GM21390 (cell line): Measurements from ENCODE around the gene PTBP3.
"Not testable (repeated sequence)": the region's sequence is repeated elsewhere in the genome, so short reads cannot be mapped to it uniquely, and the experiment has no call there.

Experiments used
- ATAC-seq: cut with Tn5 transposase; IDR thresholded peaks from one replicate; pipeline ENCODE4 v1.9.1; 2021; ENCODE audit not compliant: unreplicated experiment

Gene PTBP3

DNA sequence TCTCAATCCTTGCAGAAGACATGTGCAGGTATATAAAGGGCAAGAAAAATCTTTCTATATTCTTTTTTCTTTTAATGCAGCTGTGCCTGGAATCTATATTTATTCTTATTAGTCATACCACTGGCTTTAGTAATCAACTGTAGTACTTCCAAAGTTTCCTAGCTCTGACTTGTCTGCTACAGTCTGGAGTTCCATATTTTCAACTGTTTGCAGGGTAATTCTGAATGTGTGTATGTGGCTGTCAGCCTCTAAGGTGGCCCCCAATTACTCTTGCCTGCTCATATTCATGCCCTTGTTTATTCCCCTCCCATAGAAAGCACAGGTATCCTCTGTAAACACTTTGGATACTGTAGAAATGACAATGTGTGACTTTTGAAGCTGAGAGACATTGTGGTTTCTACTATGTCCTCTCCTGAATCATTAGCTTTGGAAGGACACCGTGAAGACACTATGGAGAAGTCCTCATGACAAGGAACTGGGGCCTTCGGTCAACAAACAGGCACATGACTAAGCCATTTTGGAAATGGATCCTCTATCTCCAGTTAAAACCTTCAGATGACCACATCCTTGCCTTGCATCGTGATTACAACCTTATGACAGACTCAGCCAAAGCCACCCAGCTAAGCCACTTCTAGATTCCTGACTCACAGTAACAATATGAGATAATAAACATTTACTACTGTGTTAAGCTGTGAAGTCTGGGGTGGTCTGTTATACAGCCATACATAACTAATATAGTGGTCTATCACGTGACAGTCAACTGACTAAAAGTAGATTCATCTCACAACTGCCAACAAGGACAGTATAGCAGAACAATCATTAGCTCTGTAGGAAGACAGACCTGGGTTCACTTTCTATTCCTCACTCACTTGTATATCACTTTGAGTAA lies 108.8 kb downstream of the PTBP3 start:
- peak; percentile 79 for ATAC-seq

DNA sequence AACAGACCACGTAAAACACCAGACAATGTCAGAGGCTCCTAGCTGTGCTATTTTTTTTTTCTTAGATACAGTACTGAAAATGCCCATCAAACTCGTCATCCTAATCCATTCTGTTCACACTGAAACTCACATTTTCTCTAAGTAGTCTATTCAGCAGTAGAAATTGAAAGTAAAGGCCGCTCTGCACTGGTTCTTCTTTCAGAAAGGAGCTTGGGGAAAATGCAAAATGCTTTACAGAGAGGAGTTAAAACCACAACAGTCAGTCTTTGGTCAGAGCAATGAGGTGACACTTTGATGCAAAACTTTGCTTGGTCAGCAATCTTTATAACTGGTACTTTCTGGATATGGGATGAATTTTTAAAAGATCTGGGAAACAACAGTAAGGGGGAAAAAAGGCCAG lies 114.5 kb downstream of the PTBP3 start:
- peak; percentile 95 for ATAC-seq

DNA sequence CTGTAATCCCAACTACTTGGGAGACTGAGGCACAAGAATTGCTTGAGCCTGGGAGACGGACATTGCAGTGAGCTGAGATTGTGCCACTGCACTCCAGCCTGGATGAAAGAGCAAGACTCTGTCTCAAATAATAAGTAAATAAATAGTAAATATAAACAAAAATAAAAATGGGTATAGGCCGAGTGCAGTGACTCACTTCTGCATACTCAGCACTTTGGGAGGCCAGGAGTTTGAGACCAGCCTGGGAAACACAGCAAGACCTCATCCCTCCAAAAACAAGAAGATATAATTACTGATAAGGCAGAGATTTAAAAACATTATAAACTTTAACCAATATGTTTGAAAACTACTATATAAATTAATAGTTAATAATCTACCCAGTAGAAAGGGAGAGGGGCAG lies 120.5 kb downstream of the PTBP3 start:
- ATAC-seq = no peak

DNA sequence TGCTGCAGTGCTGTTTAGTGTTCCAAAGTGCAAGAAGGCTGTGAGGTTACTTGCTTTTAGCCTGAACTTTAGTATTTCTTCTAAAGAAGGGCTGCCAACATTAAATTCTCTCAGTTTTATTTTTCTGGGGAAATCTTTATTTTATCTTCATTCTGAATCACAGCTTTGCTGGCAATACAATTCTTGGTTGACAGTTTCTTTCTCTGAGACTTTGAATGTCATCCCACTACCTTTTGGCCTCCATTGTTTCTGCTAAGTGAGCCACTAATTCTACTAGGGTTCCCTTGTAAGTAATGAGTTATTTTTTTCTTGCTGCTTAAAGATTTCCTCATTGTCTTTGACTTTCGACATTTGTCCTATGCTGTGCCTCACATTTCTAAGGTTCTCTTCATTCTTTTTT lies 126.0 kb downstream of the PTBP3 start:
- ATAC-seq = no peak

DNA sequence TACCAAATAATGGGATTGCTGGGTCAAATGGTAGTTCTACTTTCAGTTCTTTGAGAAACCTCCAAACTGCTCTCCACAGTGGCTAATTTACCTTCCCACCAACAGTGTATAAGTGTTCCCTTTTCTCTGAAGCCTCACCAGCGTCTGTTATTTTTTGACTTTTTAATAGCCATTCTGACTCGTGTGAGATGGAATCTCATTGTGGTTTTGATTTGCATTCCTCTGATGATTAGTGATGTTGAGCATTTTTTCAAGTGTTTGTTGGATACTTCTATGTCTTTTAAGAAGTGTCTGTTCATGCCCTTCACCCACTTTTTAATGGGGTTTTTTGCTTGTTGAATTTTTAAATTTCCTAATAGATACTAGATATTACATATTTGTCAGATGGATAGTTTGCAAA lies 129.9 kb downstream of the PTBP3 start:
- ATAC-seq = no peak

DNA sequence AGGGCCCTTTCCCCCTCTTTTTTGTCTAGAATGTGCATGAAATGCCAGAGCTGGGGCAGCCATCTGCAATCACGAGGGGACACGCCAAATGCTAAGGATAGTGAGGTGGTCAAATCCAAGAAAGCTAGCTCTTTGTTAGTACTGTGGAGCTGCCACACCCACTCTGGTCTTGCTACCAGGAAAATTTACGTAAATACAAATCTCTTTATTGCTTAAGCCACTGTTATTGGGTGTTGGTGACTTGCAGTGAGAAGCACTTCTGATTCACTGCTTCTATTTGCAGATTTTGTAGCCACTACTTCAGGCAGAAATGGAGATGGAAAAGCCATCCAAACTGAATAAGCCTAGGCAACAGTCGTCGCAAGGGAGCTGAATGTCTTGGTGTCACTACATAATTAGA lies 132.7 kb downstream of the PTBP3 start:
- no peak for ATAC-seq

DNA sequence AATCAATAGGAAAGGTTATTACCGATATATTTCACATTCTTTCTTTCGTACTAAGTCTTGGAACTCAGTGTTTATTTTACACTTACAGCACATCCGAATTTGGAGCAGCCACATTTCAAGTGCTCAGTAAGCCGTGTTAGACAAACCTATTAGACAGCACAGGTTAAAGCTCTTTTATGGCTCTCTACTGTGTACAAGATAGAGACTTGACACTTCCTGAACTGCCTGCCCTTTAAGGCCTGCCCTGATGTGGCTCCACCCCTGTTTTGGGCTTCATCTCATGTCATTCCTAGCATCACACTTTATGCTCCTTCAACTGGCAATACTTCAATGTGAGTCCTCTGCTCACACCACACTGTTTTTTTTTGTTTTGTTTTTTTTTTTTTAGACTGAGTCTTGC lies 134.8 kb downstream of the PTBP3 start:
- no peak for ATAC-seq

DNA sequence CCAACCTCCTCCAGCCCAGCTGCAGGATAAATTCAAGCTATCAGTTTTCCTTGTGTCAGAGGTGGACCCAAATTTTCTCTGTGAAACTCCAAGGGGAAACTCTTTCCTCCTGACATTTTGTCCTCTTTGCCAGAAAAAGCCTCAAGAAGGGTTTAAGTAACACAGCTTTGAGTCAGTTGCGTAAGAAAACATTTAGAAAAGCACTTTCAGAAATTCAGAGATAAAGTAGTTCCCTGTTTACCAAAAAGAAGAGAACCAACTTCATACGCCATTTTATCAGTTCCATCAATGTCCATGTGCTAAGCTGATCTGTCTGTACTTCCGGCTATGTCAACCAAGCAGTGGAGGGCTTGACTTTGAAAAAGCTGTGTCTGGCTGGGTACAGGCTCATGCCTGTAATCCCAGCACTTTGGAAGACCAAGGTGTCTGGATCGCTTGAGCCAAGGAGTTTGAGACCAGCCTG lies 138.4 kb downstream of the PTBP3 start:
- no peak for ATAC-seq

DNA sequence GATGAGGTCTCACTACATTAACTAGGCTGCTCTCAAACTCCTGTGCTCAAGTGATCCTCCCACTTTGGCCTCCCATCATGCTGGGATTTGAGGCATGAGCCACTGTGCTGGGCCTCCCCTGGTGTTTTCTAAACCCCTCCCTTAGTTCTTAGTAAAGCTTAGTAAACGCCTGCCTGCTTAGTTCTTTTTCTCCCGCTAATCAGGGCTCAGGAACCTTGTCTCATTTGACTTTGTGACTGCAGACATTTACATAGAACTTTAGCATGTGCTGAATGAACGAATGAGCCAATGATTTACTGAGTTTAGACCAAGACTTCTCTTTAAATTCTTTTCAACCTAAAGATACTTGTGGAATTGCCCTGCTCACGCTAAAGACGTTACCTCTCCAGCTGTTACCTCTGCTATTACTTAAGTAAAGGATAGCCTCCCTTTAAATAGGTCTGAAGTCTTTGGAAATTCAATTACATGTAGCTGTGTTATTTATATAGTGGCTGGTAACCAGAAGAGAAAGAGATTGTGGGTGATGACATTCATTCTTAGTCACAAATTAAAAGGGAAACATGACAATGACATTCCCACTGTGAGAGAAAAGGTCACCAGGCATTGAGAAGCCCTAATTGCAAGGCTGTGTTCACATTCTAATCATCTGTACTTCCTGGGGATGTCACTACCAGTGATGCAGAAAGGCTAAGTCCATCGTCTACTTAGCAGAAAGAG lies 139.7 kb downstream of the PTBP3 start:
- ATAC-seq = no peak

DNA sequence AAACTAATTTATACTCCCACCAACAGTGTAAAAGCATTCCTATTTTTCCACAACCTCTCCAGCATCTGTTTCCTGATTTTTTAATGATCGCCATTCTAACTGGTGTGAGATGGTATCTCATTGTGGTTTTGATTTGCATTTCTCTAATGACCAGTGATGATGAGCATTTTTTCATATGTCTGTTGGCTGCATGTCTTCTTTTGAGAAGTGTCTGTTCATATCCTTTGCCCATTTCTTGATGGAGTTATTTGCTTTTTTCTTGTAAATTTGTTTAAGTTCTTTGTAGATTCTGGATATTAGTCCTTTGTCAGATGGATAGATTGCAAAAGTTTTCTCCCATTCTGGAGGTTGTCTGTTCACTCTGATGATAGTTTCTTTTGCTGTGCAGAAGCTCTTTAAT lies 143.1 kb downstream of the PTBP3 start:
- ATAC-seq = not testable (repeated sequence)

DNA sequence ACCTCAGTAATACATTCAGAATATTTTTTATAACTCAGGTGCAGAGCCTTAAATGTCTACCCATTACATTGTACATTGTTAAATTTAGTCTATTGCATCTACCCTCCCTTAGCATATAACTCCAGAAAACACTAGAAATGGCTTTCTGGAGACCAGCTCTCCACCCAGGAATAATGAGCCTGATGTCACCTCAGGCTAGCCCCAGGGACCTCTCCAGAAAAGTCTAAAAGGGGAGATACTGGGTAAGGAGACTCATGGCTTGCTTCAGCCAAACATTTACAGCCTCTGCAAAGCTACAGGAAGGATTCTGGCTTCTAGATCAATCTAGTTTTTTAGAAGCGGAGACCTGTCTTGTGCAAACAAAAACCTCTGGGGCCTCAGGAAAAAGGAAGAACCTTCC lies 144.5 kb downstream of the PTBP3 start:
- ATAC-seq = no peak

DNA sequence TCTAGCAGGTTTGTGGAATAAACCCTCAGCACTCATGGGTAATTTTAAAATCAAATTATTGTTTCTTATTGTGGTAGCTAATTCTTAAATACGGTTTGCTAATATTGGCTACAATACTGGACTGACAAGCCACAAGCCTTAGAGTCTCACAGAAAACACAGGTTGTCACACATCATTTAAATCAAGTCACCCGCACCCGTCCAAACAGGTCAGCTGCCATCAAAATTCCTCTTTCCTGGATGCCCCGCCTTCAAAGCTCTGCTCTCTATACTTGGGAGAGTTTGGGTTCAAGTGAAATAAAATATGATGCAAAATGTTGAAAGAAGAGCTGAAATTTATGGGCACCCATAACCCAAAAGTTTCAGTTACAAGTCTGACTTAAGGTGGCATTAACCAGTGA lies 146.0 kb downstream of the PTBP3 start:
- ATAC-seq = no peak

DNA sequence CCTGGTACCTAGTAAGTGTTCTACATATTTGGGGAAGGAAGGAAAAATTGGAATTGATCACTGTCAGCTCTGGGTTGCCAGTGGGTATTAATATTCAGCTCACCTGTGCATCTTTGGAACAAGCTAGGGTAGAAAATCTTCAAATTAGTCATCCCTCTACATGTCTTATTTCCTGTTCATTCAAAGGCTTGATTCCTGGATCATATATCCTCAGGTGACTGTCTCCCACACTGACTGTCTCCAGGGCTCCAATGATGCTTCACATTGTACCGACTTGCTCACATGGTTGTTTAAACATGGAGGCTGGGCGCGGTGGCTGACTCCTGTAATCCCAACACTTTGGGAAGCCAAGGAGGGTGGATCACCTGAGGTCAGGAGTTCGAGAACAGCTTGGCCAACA lies 146.7 kb downstream of the PTBP3 start:
- no peak for ATAC-seq

DNA sequence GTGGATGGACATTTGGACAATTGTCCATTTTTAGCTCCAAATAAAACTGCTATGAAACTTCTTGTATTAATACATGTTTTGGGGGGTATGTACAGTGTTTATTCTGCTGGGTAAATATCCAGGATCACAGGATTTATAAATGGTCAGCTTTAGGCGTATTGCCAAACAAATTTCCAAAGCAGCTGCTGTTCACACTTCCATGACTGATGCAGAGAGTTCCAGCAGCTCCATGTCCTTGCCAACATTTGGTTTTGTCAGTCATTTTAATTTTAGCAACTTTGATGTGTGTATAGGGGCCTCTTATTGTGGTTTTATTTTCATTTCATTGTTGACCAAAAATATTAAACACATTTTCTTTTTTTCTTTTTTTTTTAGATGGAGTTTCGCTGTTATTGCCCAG lies 148.5 kb downstream of the PTBP3 start:
- no peak for ATAC-seq

DNA sequence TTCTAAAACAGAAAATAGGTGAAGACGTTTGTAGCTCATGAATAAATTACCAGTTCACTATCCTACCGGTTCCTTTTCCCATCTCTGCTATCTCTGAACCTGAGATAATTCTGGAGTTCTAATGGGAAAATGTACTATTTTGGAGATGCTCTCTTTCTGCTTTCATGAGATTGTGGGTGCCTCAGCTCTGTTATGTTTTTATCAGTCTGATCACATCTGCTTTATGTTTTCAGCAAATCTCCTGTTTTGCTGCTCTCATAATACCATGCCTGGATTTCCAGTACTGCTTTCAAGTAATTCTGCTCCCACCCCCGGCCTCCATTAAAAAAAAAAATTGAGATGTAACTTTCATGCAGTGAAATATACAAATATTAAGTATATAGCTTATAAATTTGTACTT lies 149.2 kb downstream of the PTBP3 start:
- no peak for ATAC-seq

DNA sequence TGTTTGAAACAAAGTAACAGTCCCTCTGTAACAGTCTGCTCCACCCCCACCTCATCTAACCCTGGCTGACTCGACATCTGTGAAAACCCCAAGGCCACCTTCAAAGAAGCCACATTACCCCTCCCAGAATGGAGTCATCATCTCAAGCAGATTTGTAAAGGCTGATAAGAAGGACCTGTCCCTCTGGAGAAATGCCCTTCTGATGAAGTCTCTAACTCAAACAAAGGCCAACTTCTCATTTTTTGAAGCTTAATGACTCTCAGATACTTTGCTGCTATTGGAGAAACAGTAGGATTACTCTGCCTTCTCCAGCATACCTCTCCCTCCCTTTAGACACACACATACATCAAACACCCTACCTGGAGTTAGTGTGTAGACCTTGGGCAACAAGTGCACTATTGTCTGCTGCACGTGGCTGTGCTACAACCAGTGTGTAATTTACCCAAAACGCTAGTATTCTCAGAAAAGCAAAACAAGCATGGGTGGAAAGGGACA lies 153.0 kb downstream of the PTBP3 start:
- no peak for ATAC-seq

DNA sequence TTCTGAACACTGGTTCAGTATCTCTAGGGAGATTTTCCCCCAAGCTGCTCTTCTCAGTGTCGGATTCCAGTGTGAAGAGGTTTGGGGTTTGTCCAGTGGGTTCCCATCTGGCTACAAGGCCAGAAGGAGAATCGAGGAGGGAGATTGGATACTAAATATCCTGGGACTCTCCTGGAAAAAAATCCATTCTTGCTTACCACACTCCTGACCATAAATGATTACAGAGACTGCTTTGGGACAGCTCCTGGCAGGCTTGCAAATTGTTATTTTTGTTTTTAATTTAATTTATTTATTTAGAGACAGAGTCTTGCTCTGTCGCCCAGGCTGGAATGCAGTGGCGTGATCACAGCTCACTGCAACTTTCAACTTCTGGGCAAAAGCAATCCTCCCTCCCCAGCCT lies 153.6 kb downstream of the PTBP3 start:
- ATAC-seq = no peak

DNA sequence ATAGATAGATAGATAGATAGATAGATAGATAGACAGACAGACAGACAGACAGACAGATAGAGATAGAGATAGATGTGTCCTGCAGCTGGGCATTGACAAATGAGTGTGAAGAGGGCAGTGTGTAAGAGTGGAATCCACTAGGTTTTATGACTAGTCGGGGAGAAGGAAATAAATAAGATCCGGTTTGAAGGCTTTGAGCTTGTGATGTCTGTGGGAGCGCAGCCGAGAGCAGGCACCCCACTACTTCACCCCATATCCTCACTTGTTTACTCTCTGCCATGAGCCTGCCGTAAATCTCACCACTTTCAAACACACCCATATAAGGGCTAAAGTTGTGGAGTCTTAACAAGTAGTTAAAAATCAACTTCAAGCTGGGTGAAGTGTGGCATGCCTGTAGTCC lies 156.9 kb downstream of the PTBP3 start:
- ATAC-seq = no peak

DNA sequence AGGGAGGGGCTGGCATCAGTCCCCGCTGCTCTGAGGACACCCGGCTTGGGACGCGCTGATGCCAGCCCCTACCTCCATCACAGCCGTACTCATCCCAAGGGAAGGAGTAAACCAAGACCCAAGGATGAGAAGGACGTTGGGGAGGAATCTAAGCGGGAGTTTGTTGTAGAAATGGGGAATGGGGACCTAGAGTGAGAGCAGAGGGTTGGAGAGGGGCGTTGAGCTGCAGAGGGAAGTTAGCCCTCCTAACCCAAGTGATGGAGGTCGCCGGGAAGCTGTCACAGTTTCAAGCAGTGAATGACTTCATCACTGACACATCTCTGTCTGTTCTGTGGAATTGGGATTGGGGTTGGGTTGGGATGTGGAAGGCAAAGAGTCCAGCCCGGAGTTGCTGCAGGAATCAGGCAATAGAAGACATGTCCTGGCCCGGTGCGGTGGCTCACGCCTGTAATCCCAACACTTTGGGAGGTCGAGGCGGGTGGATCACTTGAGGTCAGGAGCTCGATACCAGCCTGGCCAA lies 157.6 kb downstream of the PTBP3 start:
- no peak for ATAC-seq

DNA sequence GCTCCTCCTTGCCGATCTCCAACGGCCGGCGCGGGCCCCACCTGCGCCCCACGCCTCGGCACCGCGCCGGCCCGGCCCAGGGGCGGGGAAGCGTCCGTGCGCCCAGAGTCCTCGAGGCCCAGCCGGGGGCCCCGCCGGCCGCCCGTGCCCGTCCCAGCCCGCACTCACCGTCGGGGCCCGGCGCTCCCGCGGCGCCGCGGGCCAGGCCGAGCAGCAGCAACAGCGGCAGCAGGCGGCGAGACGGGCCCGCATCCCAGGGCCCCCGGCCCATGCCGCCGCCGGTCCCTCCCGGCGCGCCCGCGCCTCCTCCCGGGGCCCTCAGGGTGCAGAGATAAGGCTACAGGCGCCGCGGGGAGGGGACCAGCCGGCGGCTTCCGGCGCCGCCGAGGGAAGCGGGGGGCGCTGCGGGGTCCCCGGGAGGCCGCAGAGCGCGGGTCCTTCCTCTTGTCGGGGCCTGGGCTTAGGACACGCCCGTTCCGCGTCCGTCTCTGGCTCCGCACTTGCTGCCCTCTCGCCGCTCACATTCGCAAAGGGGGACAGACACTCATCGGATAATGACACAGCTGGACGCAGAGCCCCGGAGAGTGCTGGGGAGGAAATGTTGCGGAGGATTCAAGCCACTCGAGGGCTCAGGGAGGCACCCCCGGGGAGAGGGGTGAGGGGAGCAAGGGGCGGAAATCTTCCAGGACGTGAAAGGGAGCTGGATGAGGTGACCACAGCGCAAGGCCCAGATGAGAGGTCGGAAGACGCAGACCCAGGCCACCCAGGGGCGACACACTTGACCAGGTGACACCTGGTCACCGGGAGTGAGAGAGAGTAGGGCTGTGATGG lies 158.2 kb downstream of the PTBP3 start, which contains the start of gene SUSD1:
Gene SUSD1, minus strand, starts transcription at position 333 of the 831 bp plus-strand sequence. Its CDS starts 62 bp downstream, at position 271.
- ATAC-seq = peak; percentile 58
